RWPE2 (cell line): Measurements from ENCODE around the gene FAM170B.

ENCODE experiments used
- ATAC-seq: fragments of 200-7000 bp; cut with Tn5 transposase; 3 replicates; pipeline ENCODE4 v1.9.1; 2021; ENCODE audit warnings: low read depth
- DNase-seq: peaks from one replicate; pipeline ENCODE4 v3.0.0-alpha.2; 2020; ENCODE audit warnings: low spot score
- H3K27ac ChIP-seq: fragments of 450-650 bp; 2 replicates; pipeline ENCODE4 v1.5.1; 2017; ENCODE audit warnings: mild to moderate bottlenecking; ENCODE audit not compliant: poor library complexity, severe bottlenecking
- H3K27me3 ChIP-seq: fragments of 250-450 bp; sonication (Bioruptor Pico); 2 replicates; pipeline ENCODE4 v1.5.1; 2021; ENCODE audit warnings: mild to moderate bottlenecking, moderate library complexity; ENCODE audit not compliant: insufficient read depth, poor library complexity, severe bottlenecking
- H3K36me3 ChIP-seq: fragments of 250-450 bp; sonication (Bioruptor Pico); 2 replicates; pipeline ENCODE4 v1.5.1; 2020; ENCODE audit warnings: low read depth, mild to moderate bottlenecking, moderate library complexity
- H3K4me1 ChIP-seq: fragments of 250-450 bp; sonication (Bioruptor Pico); 2 replicates; pipeline ENCODE4 v1.5.1; 2021; ENCODE audit warnings: mild to moderate bottlenecking, moderate library complexity; ENCODE audit not compliant: insufficient read depth, poor library complexity, severe bottlenecking
- H3K4me3 ChIP-seq: fragments of 250-450 bp; sonication (Bioruptor Pico); 2 replicates; pipeline ENCODE4 v1.5.1; 2021; ENCODE audit warnings: mild to moderate bottlenecking, moderate library complexity; ENCODE audit not compliant: severe bottlenecking
- H3K9me3 ChIP-seq: fragments of 250-450 bp; sonication (Bioruptor Pico); 2 replicates; pipeline ENCODE4 v1.5.1; 2021; ENCODE audit warnings: mild to moderate bottlenecking, moderate library complexity; ENCODE audit not compliant: severe bottlenecking
- TF ChIP-seq, protein P1 (sequence below): fragments of 450-650 bp; IDR thresholded peaks from one replicate; pipeline ENCODE4 v1.5.1; 2017; ENCODE audit warnings: mild to moderate bottlenecking, moderate library complexity; ENCODE audit not compliant: poor library complexity, severe bottlenecking

The FAM170B gene

GRCh38 chr10:49172061-49172776, 38.4 kb upstream of the FAM170B start:
- DNase-seq: no peak
- Histone ChIP-seq H3K4me3 (no peak overlapping the region), H3K4me1 (peaks cover under 1% of the 10 kb centered on the region), H3K27me3 (no peaks in the 10 kb centered on the region), H3K36me3 (no peaks in the 10 kb centered on the region), H3K9me3 (no peaks in the 10 kb centered on the region), H3K27ac (no peak overlapping the region)
- TF ChIP-seq, protein P1, sequence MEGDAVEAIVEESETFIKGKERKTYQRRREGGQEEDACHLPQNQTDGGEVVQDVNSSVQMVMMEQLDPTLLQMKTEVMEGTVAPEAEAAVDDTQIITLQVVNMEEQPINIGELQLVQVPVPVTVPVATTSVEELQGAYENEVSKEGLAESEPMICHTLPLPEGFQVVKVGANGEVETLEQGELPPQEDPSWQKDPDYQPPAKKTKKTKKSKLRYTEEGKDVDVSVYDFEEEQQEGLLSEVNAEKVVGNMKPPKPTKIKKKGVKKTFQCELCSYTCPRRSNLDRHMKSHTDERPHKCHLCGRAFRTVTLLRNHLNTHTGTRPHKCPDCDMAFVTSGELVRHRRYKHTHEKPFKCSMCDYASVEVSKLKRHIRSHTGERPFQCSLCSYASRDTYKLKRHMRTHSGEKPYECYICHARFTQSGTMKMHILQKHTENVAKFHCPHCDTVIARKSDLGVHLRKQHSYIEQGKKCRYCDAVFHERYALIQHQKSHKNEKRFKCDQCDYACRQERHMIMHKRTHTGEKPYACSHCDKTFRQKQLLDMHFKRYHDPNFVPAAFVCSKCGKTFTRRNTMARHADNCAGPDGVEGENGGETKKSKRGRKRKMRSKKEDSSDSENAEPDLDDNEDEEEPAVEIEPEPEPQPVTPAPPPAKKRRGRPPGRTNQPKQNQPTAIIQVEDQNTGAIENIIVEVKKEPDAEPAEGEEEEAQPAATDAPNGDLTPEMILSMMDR: no peak
- no peak for ATAC-seq

GRCh38 chr10:49171326-49172060, 37.7 kb upstream of the FAM170B start:
- Histone ChIP-seq H3K36me3 (no peaks in the 10 kb centered on the region), H3K4me3 (no peak overlapping the region), H3K27me3 (no peaks in the 10 kb centered on the region), H3K4me1 (no peaks in the 10 kb centered on the region), H3K27ac (no peak overlapping the region), H3K9me3 (no peaks in the 10 kb centered on the region)
- no peak for DNase-seq
- TF ChIP-seq, protein P1: no peak
- no peak for ATAC-seq

DNA sequence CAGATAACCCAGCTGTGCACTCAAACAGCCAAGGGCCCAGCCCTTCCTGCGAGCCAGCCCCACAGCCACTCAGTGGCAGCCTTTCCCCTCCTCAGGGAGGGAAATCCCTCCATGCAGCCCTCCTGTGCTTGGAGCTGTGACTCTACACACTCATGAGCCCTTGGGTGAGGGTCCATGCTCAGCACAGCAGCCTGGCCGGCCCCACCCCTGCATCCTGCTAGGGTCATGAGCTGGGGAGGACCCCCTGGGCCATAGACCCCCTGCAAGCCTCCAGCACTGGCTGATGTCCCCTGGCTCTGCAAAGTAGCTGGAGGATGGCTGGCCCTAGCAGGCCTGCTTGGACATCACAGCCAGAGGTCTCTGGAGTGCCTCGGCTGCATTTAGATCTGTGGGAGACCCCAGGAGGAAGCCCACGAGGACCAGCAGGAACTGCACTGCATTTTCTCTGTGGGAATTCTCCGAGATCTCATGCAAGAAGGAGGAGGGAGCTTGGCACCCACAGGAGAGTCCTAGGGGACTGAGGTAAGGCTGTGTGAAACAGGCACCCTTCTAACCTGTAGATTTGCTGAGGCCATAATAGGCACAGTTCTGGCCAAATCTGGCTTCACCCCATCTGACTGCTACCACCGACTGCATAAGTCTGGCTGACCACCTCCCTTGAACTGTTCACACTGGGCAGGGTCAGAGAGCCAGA, 37.0 kb upstream of the FAM170B start:
- Histone ChIP-seq H3K4me1 (no peaks in the 10 kb centered on the region), H3K9me3 (no peaks in the 10 kb centered on the region), H3K27ac (no peak overlapping the region), H3K36me3 (no peaks in the 10 kb centered on the region), H3K4me3 (no peak overlapping the region), H3K27me3 (no peaks in the 10 kb centered on the region)
- TF ChIP-seq, protein P1: no peak
- ATAC-seq (no peak), DNase-seq (no peak)

- H3K4me1 ChIP-seq: no peaks in the 10 kb centered on the region
- H3K27me3 ChIP-seq: no peaks in the 10 kb centered on the region
- TF ChIP-seq, protein P1: no peak
- ATAC-seq (no peak), DNase-seq (no peak)
- H3K4me3 ChIP-seq: no peak overlapping the region
- H3K9me3 ChIP-seq: no peaks in the 10 kb centered on the region
- no peak overlapping the region for H3K27ac ChIP-seq
- no peaks in the 10 kb centered on the region for H3K36me3 ChIP-seq
Measured at GRCh38 chr10:49169776-49170175, 36.0 kb upstream of the FAM170B start.
